Gastroesophageal sphincter (tissue), 3 donors: ENCODE results near the gene PLEKHG5.

Experiments used
- CTCF ChIP-seq, 4 experiments: fragments of 200-600 bp in 2 of 4; fragments of 450-650 bp in 2 of 4; sonication (generic) in 1 of 4; IDR thresholded peaks; one replicate each; pipeline ENCODE4 v1.5.1; 2017 to 2019; ENCODE audit warnings: antibody characterized with exemption in 4 of 4, mild to moderate bottlenecking in 2 of 4, moderate library complexity in 2 of 4
- EP300 ChIP-seq: sonication (generic); formaldehyde crosslinking; IDR thresholded peaks from one replicate; pipeline ENCODE4 v1.6.1; 2017; ENCODE audit warnings: antibody characterized with exemption, mild to moderate bottlenecking
- POLR2A ChIP-seq, 2 donors: fragments of 450-650 bp; IDR thresholded peaks; one replicate each; pipeline ENCODE4 v1.6.1; 2017; ENCODE audit warnings: antibody characterized with exemption in 2 of 2, mild to moderate bottlenecking in 2 of 2, moderate library complexity in 1 of 2
- POLR2AphosphoS5 ChIP-seq: sonication (generic); formaldehyde crosslinking; IDR thresholded peaks from one replicate; pipeline ENCODE4 v1.6.1; 2017; ENCODE audit warnings: antibody characterized with exemption

GRCh38 chr1:6435547-6435946, 55.9 kb downstream of the PLEKHG5 start:
- TF ChIP-seq CTCF (IDR thresholded peaks at IDR 0.05) (no peak), POLR2AphosphoS5 (no peak), POLR2A (IDR thresholded peaks at IDR 0.05) (no peak), EP300 (no peak)
